H9 (cell line): ENCODE measurements around the gene ISM2. TPM values are rescaled to one million over a fixed set of nuclear protein-coding genes. Genes with fewer than 3 reads are reported as not detected.

Source experiments
- DNase-seq: peaks from one replicate; pipeline ENCODE4 v3.0.0-alpha.2; 2017
- H2AFZ ChIP-seq: one replicate; pipeline ENCODE4 v1.6.1; 2013; ENCODE audit warnings: mild to moderate bottlenecking, low read length, control low read depth, moderate library complexity
- H2AK5ac ChIP-seq: 2 replicates; pipeline ENCODE4 v1.6.1; 2013; ENCODE audit warnings: low read length, control low read depth, mixed read lengths; ENCODE audit not compliant: insufficient read length
- H2BK120ac ChIP-seq: one replicate; pipeline ENCODE4 v1.6.1; 2013; ENCODE audit warnings: low read depth, mild to moderate bottlenecking, low read length, control low read depth, inconsistent platforms; ENCODE audit not compliant: poor library complexity, severe bottlenecking
- H2BK12ac ChIP-seq: 2 replicates; pipeline ENCODE4 v1.6.1; 2013; ENCODE audit warnings: low read length, control low read depth, mixed read lengths, low read depth; ENCODE audit not compliant: insufficient read length
- H2BK15ac ChIP-seq: 2 replicates; pipeline ENCODE4 v1.6.1; 2013; ENCODE audit warnings: low read depth, low read length, control low read depth
- H2BK20ac ChIP-seq: one replicate; pipeline ENCODE4 v1.6.1; 2013; ENCODE audit warnings: low read depth, mild to moderate bottlenecking, low read length, control low read depth, inconsistent platforms; ENCODE audit not compliant: poor library complexity, severe bottlenecking
- H2BK5ac ChIP-seq: 2 replicates; pipeline ENCODE4 v1.6.1; 2013; ENCODE audit warnings: low read length, control low read depth, mixed read lengths; ENCODE audit not compliant: insufficient read length
- H3K14ac ChIP-seq: 2 replicates; pipeline ENCODE4 v1.6.1; 2013; ENCODE audit warnings: low read length, control low read depth; ENCODE audit not compliant: insufficient read depth
- H3K18ac ChIP-seq: 2 replicates; pipeline ENCODE4 v1.6.1; 2013; ENCODE audit warnings: low read depth, mild to moderate bottlenecking, mixed read lengths, low read length, control low read depth; ENCODE audit not compliant: insufficient read length
- H3K23ac ChIP-seq: 2 replicates; pipeline ENCODE4 v1.6.1; 2013; ENCODE audit warnings: low read length, control low read depth, mixed read lengths, low read depth; ENCODE audit not compliant: insufficient read length
- H3K23me2 ChIP-seq: 2 replicates; pipeline ENCODE4 v1.6.1; 2013; ENCODE audit warnings: low read depth, mild to moderate bottlenecking, mixed read lengths, low read length, control low read depth; ENCODE audit not compliant: insufficient read length, poor library complexity, severe bottlenecking
- H3K27ac ChIP-seq: 2 replicates; pipeline ENCODE4 v1.5.1; 2013; ENCODE audit warnings: low read length, control low read depth, mixed read lengths, low read depth; ENCODE audit not compliant: insufficient read length
- H3K27me3 ChIP-seq: 2 replicates; pipeline ENCODE4 v1.6.1; 2013; ENCODE audit warnings: low read length, control low read depth, inconsistent platforms; ENCODE audit not compliant: insufficient read depth
- H3K4ac ChIP-seq: 2 replicates; pipeline ENCODE4 v1.6.1; 2013; ENCODE audit warnings: low read depth, mild to moderate bottlenecking, control low read depth, inconsistent platforms, low read length, moderate library complexity
- H3K4me1 ChIP-seq: 2 replicates; pipeline ENCODE4 v1.6.1; 2013; ENCODE audit warnings: low read length, control low read depth, inconsistent platforms; ENCODE audit not compliant: insufficient read depth
- H3K4me2 ChIP-seq: 2 replicates; pipeline ENCODE4 v1.6.1; 2013; ENCODE audit warnings: low read length, control low read depth, mixed read lengths; ENCODE audit not compliant: insufficient read length, insufficient read depth
- H3K56ac ChIP-seq: 2 replicates; pipeline ENCODE4 v1.6.1; 2013; ENCODE audit warnings: low read depth, mild to moderate bottlenecking, mixed read lengths, low read length, control low read depth; ENCODE audit not compliant: insufficient read length
- H3K79me1 ChIP-seq: 2 replicates; pipeline ENCODE4 v1.6.1; 2013; ENCODE audit warnings: low read depth, mild to moderate bottlenecking, moderate library complexity, low read length, control low read depth, inconsistent platforms; ENCODE audit not compliant: insufficient read depth, poor library complexity, severe bottlenecking
- H3K79me2 ChIP-seq: 2 replicates; pipeline ENCODE4 v1.6.1; 2013; ENCODE audit warnings: low read length, control low read depth, inconsistent platforms; ENCODE audit not compliant: insufficient read depth
- H3K9ac ChIP-seq: 2 replicates; pipeline ENCODE4 v1.6.1; 2013; ENCODE audit warnings: low read length, control low read depth, mixed read lengths; ENCODE audit not compliant: insufficient read length; ENCODE audit errors: extremely low read depth
- H3K9me3 ChIP-seq: one replicate; pipeline ENCODE4 v1.6.1; 2013; ENCODE audit warnings: low read depth, low read length, inconsistent platforms; ENCODE audit not compliant: control insufficient read depth
- H3T11ph ChIP-seq: one replicate; pipeline ENCODE4 v1.6.1; 2013; ENCODE audit warnings: mild to moderate bottlenecking, low read length, control low read depth, inconsistent platforms
- H4K20me1 ChIP-seq: one replicate; pipeline ENCODE4 v1.6.1; 2013; ENCODE audit not compliant: control insufficient read depth, insufficient read length, insufficient read depth
- H4K5ac ChIP-seq: 2 replicates; pipeline ENCODE4 v1.6.1; 2013; ENCODE audit warnings: low read depth, mild to moderate bottlenecking, mixed read lengths, low read length, control low read depth; ENCODE audit not compliant: insufficient read length
- H4K8ac ChIP-seq: replicated peaks from 2 replicates; pipeline ENCODE4 v1.6.1; 2013; ENCODE audit warnings: low read length, control low read depth, mixed read lengths, low read depth; ENCODE audit not compliant: insufficient read length
- H4K91ac ChIP-seq: 2 replicates; pipeline ENCODE4 v1.6.1; 2013; ENCODE audit warnings: low read depth, mild to moderate bottlenecking, moderate library complexity, mixed read lengths, low read length, control low read depth; ENCODE audit not compliant: insufficient read length
- H3K27ac Mint-ChIP-seq, 3 experiments: 2 replicates in 2 of 3; 3 replicates in 1 of 3; pipeline ENCODE4 v1.8.0; 2020 to 2021; ENCODE audit warnings: mixed read lengths in 3 of 3, mild to moderate bottlenecking in 1 of 3, moderate library complexity in 1 of 3
- H3K27me3 Mint-ChIP-seq: 2 replicates; pipeline ENCODE4 v1.8.0; 2021; ENCODE audit warnings: low read depth, mild to moderate bottlenecking, moderate library complexity, mixed read lengths
- H3K36me3 Mint-ChIP-seq, 3 experiments: 2 replicates in 2 of 3; 3 replicates in 1 of 3; pipeline ENCODE4 v1.8.0; 2020 to 2021; ENCODE audit warnings: low read depth in 3 of 3, mixed read lengths in 3 of 3; ENCODE audit not compliant: insufficient read depth in 1 of 3
- H3K4me1 Mint-ChIP-seq, 2 experiments: 2 replicates each; pipeline ENCODE4 v1.8.0; 2020; ENCODE audit warnings: mixed read lengths in 2 of 2
- H3K4me3 Mint-ChIP-seq, 2 experiments: 2 replicates in 1 of 2; 3 replicates in 1 of 2; pipeline ENCODE4 v1.8.0; 2020 to 2021; ENCODE audit warnings: mild to moderate bottlenecking in 2 of 2, mixed read lengths in 2 of 2, moderate library complexity in 1 of 2
- H3K9me3 Mint-ChIP-seq, 2 experiments: 2 replicates in 1 of 2; 3 replicates in 1 of 2; pipeline ENCODE4 v1.8.0; 2020; ENCODE audit warnings: mild to moderate bottlenecking in 2 of 2, mixed read lengths in 2 of 2, moderate library complexity in 1 of 2
- WGBS: extraction: QIAGEN DNeasy Blood & Tissue Kit; methylation state at CpG from one replicate; pipeline ENCODE4 v1.1.7; 2013; ENCODE audit warnings: missing lambda C conversion rate, low lambda C conversion rate, mixed read lengths; ENCODE audit not compliant: insufficient read length; ENCODE audit errors: extremely low coverage; 5-methylcytosine and 5-hydroxymethylcytosine counted together
- total RNA-seq: library from RNA; stranded (reverse); gene quantifications from 2 replicates; pipeline ENCODE4 v1.2.1, GENCODE V29; 2021
- TF ChIP-seq, protein P1 (sequence below): fragments of 200-600 bp; sonication (generic); conservative IDR thresholded peaks from 3 replicates; pipeline ENCODE4 v1.8.0; 2021; ENCODE audit warnings: antibody characterized with exemption, mild to moderate bottlenecking

ISM2 gene
- total RNA-seq, 1 experiment from 2014 or later = 0.39 TPM

DNA sequence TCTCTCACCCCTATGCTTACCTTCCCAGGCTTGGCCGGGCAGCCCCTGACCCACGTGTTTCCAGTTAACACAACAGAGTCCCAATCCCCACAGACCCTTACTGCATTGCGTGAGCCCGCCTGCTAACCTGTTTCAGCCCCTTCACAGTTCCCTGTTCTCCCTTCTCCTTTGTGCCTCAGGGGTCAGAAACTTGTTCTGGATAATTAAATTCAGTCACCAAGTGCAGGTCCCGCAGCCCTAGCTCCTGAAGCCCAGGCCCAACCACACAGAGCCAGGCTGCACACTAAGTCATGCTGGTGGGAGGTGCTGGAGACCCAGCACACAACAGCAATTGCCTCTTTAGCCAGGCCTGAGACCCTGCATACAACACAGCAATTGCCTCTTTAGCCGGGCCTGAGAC, 9.6 kb downstream of the ISM2 start:
- H3K18ac ChIP-seq = no peak overlapping the region
- no peak overlapping the region for H3T11ph ChIP-seq
- no CpG with 5 or more reads among the region's 6 CpGs for WGBS
- H4K20me1 ChIP-seq = no peaks in the 10 kb centered on the region
- no peak overlapping the region for H2AK5ac ChIP-seq
- no peak overlapping the region for H2BK12ac ChIP-seq
- Mint-ChIP-seq H3K27ac (no peak overlapping the region), H3K4me3 (no peak overlapping the region), H3K27me3 (peaks cover 2% of the 10 kb centered on the region; the same call in 1 of the 2 replicates), H3K9me3 (no peaks in the 10 kb centered on the region), H3K4me1 (peaks cover 0 to 4% of the 10 kb centered on the region in 2 experiments; a peak in 1 of 4 replicates), H3K36me3 (no peaks in the 10 kb centered on the region; a peak in 1 of 7 replicates)
- no peak overlapping the region for H3K4ac ChIP-seq
- H3K9ac ChIP-seq = no peak overlapping the region
- H2BK5ac ChIP-seq = no peak overlapping the region
- no peak overlapping the region for H3K56ac ChIP-seq
- H2BK15ac ChIP-seq = no peak overlapping the region
- H4K5ac ChIP-seq = no peak overlapping the region
- H4K8ac ChIP-seq = no peak overlapping the region
- no peaks in the 10 kb centered on the region for H3K79me1 ChIP-seq
- H3K4me2 ChIP-seq = no peak overlapping the region
- H2BK120ac ChIP-seq = no peak overlapping the region
- no peak overlapping the region for H3K14ac ChIP-seq
- H3K23ac ChIP-seq = no peak overlapping the region
- TF ChIP-seq, protein P1, sequence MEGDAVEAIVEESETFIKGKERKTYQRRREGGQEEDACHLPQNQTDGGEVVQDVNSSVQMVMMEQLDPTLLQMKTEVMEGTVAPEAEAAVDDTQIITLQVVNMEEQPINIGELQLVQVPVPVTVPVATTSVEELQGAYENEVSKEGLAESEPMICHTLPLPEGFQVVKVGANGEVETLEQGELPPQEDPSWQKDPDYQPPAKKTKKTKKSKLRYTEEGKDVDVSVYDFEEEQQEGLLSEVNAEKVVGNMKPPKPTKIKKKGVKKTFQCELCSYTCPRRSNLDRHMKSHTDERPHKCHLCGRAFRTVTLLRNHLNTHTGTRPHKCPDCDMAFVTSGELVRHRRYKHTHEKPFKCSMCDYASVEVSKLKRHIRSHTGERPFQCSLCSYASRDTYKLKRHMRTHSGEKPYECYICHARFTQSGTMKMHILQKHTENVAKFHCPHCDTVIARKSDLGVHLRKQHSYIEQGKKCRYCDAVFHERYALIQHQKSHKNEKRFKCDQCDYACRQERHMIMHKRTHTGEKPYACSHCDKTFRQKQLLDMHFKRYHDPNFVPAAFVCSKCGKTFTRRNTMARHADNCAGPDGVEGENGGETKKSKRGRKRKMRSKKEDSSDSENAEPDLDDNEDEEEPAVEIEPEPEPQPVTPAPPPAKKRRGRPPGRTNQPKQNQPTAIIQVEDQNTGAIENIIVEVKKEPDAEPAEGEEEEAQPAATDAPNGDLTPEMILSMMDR = no peak
- H3K9me3 ChIP-seq = no peaks in the 10 kb centered on the region
- no peak overlapping the region for H2BK20ac ChIP-seq
- no peaks in the 10 kb centered on the region for H3K79me2 ChIP-seq
- H2AFZ ChIP-seq = no peak overlapping the region
- no peak overlapping the region for H4K91ac ChIP-seq
- no peaks in the 10 kb centered on the region for H3K27me3 ChIP-seq
- H3K4me1 ChIP-seq = no peaks in the 10 kb centered on the region
- no peak overlapping the region for H3K27ac ChIP-seq
- H3K23me2 ChIP-seq = no peaks in the 10 kb centered on the region
- no peak for DNase-seq
